Omental fat pad (tissue), 4 donors: ENCODE results near the gene SHISA9. TPM values are rescaled to one million over a fixed set of nuclear protein-coding genes. Genes with fewer than 3 reads are reported as not detected.
"Not testable (repeated sequence)": the region's sequence is repeated elsewhere in the genome, so short reads cannot be mapped to it uniquely, and the experiment has no call there.

Experiments used
- ATAC-seq: fragments of 150-250 bp; one replicate; pipeline ENCODE4 v1.9.1; 2016; ENCODE audit warnings: mild to moderate bottlenecking, moderate library complexity; ENCODE audit not compliant: low FRiP score
- DNase-seq: peaks from one replicate; pipeline ENCODE4 v3.0.0-alpha.2; 2019; ENCODE audit warnings: low spot score
- total RNA-seq, 4 donors: library from RNA; depleted of rRNA; stranded (reverse); fragments of >200 nt; gene quantifications; one replicate each; pipeline ENCODE4 v1.1.0, GENCODE V29; 2016
- TF ChIP-seq, protein P1 (sequence below), 3 donors: fragments of 450-650 bp; IDR thresholded peaks; one replicate each; pipeline ENCODE4 v1.5.1; 2016 to 2017; ENCODE audit warnings: antibody characterized with exemption in 3 of 3, mild to moderate bottlenecking in 3 of 3, moderate library complexity in 2 of 3

Gene SHISA9
- total RNA-seq, 4 donors from 2014 or later: 1.1 TPM; not detected in 3

- ATAC-seq (no peak), DNase-seq (no peak)
- TF ChIP-seq, protein P1, sequence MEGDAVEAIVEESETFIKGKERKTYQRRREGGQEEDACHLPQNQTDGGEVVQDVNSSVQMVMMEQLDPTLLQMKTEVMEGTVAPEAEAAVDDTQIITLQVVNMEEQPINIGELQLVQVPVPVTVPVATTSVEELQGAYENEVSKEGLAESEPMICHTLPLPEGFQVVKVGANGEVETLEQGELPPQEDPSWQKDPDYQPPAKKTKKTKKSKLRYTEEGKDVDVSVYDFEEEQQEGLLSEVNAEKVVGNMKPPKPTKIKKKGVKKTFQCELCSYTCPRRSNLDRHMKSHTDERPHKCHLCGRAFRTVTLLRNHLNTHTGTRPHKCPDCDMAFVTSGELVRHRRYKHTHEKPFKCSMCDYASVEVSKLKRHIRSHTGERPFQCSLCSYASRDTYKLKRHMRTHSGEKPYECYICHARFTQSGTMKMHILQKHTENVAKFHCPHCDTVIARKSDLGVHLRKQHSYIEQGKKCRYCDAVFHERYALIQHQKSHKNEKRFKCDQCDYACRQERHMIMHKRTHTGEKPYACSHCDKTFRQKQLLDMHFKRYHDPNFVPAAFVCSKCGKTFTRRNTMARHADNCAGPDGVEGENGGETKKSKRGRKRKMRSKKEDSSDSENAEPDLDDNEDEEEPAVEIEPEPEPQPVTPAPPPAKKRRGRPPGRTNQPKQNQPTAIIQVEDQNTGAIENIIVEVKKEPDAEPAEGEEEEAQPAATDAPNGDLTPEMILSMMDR (IDR thresholded peaks at IDR 0.05): no peak
Measured at GRCh38 chr16:12904329-12904671, 2.9 kb downstream of the SHISA9 start.

DNA sequence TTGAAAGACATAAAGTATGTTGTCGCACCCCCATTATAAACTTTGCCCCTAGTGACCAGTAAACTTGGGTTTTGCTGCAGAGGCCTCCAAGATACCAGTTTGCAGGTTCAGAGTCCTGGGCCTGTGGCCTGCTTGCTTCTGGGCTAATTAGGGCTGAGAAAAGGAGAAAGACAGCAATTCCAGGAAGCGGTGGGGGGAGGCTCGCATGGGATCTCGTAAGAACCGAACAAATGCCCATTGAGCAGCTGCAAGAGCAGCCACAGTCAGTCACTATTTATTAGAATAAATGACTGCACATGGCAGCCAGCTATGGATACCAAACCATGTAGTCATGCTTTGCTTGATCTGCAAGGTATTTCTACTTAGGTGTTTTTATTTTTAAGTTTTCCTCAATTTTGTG lies 4.9 kb downstream of the SHISA9 start:
- TF ChIP-seq, protein P1 (IDR thresholded peaks at IDR 0.05): no peak
- DNase-seq (no peak), ATAC-seq (no peak)

- no peak for ATAC-seq
- no peak for DNase-seq
- TF ChIP-seq, protein P1 (IDR thresholded peaks at IDR 0.05): no peak
Measured at GRCh38 chr16:12906765-12907516, 5.5 kb downstream of the SHISA9 start.

GRCh38 chr16:12907670-12908233 lies 6.4 kb downstream of the SHISA9 start:
- DNase-seq: no peak

DNA sequence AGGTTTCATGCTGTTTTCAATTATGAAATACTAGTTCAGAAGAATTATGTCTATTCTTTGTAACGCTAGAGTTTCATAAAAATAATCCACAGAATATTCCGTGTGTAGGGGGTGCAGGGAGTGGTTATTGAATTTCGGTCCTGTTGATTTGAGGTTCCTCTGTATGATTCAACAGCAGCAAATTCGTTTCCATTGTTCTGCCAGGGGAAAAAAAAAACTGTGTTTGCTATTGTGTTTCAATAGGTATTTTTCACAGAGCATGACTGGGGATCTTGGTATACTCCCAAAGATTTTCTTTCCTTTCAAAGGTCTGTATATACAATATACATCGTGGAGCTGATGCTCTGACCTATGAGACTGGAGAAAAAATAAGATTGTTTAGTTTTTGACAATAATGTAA lies 15.8 kb downstream of the SHISA9 start:
- TF ChIP-seq, protein P1 (IDR thresholded peaks at IDR 0.05): no peak
- no peak for ATAC-seq

More at GRCh38 chr16:12907670-12908233, 6.4 kb downstream of the SHISA9 start:
- no peak for ATAC-seq
- TF ChIP-seq, protein P1 (IDR thresholded peaks at IDR 0.05): no peak

DNA sequence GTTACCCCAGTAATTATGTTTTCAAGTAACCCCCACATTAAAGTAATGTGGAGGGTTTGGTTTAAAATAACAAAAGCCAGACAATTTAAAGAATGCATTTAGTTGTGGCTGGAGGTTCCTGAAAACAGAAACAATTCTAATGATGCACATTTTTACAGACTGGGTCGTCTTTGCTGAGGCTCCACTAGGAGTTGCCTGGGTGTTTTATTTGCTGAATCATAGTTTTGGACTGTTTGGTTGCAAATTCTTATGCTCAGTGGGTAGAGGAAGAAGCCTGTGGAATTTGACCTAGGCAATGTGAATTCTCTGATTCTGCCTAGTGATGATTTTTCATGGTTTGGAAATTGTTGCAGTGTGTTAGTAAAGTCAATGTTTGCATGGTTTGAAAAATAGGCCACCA lies 16.3 kb downstream of the SHISA9 start:
- no peak for ATAC-seq
- TF ChIP-seq, protein P1 (IDR thresholded peaks at IDR 0.05): no peak
- no peak for DNase-seq

More for the DNA sequence above, 15.8 kb downstream of the SHISA9 start:
- DNase-seq: no peak

DNA sequence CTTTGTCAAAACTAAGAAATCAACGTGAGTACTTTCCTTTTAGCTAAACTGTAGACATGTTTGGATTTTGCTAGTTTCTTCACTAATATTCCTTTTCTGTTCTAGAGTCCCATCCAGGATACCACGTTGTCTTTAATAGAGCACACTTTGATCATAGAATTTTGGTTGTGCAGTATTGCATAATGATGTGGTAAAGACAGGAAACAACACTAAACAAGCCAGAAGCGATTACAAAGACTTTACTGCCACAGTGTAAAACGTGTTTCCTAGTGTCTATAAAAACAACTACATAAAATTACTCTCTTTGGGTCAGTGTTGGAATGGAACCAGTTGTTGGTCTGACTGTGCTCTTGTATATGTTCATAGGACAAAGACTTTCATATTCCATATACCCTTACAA lies 19.3 kb downstream of the SHISA9 start:
- TF ChIP-seq, protein P1 (IDR thresholded peaks at IDR 0.05): no peak
- DNase-seq (no peak), ATAC-seq (no peak)

- not testable (repeated sequence) for ATAC-seq, DNase-seq
Measured at GRCh38 chr16:12923640-12924039, 22.2 kb downstream of the SHISA9 start.
